ENCODE results near the gene SLC39A5.
"Not testable (repeated sequence)": the region's sequence is repeated elsewhere in the genome, so short reads cannot be mapped to it uniquely, and the experiment has no call there.

SLC39A5 gene

DNA sequence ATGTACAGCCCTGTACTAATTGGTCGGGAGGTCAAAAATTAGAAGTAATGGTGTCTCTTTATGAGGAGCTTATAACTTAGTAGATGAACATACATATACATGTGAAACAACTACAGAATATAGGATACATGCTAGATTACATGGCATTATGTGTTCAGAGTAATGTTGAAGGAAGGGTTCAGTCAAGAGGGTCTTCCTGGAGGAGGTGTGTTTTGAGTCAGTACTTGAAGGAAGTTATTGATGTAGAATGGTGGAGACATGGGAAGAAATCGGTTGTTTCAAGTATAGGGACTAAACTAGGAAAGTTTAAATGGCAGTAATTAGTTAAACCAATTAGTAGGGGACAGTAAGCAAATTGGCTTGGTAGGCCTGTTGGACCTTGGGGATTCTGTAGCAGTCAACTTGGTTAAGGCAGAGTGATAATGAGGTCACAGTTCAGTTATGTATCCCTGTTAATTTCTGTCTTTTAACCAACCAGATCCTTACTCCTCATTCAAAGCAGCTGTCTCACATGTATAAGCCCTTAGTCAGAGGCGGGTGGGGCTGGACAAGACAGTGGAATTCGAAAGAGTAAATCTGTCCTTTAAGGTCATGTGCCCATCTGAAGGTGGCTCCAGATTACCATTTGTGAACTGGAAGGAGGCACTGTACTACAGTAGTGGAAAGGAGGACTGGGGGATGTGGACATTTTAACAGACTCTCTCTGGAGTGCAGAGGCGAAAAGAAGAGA, 31.8 kb downstream of the SLC39A5 start:
- Histone ChIP-seq H3K27me3 (ENCODE audit: control insufficient read depth, insufficient read depth, low read length) (no peaks in the 10 kb centered on the region), H3K27ac (ENCODE audit: low read depth, low read length) (no peak overlapping the region), H3K9ac (ENCODE audit: low read length) (no peak overlapping the region), H3K9me3 (ENCODE audit: control insufficient read depth, insufficient read depth, low read depth, low read length) (no peaks in the 10 kb centered on the region), H3K4me1 (ENCODE audit: control insufficient read depth, insufficient read depth, low read length) (peaks cover 14% of the 10 kb centered on the region), H3K4me3 (ENCODE audit: low read depth, low read length) (no peak overlapping the region), H3K36me3 (ENCODE audit: control insufficient read depth, insufficient read depth, low read length) (no peaks in the 10 kb centered on the region; the same call in 1 of the 2 replicates)

- not testable (repeated sequence) for H3K4me3 ChIP-seq (ENCODE audit: low read depth, low read length); H3K36me3 ChIP-seq (ENCODE audit: control insufficient read depth, insufficient read depth, low read length); H3K9ac ChIP-seq (ENCODE audit: low read length); H3K27me3 ChIP-seq (ENCODE audit: control insufficient read depth, insufficient read depth, low read length); H3K9me3 ChIP-seq (ENCODE audit: control insufficient read depth, insufficient read depth, low read depth, low read length); H3K27ac ChIP-seq (ENCODE audit: low read depth, low read length)
- H3K4me1 ChIP-seq (ENCODE audit: control insufficient read depth, insufficient read depth, low read length): peaks cover 12% of the 10 kb centered on the region
Observed at GRCh38 chr12:56262955-56263354, 33.1 kb downstream of the SLC39A5 start.

- H3K9me3 ChIP-seq (ENCODE audit: control insufficient read depth, insufficient read depth, low read depth, low read length); H3K27ac ChIP-seq (ENCODE audit: low read depth, low read length); H3K27me3 ChIP-seq (ENCODE audit: control insufficient read depth, insufficient read depth, low read length); H3K4me1 ChIP-seq (ENCODE audit: control insufficient read depth, insufficient read depth, low read length): not testable (repeated sequence)
- peak overlapping the region; percentile 76 for H3K4me3 ChIP-seq (ENCODE audit: low read depth, low read length)
- peaks cover 21% of the 10 kb centered on the region for H3K36me3 ChIP-seq (ENCODE audit: control insufficient read depth, insufficient read depth, low read length)
- H3K9ac ChIP-seq (ENCODE audit: low read length): peak overlapping the region; percentile 70
Observed at GRCh38 chr12:56266068-56266692, 36.3 kb downstream of the SLC39A5 start.

DNA sequence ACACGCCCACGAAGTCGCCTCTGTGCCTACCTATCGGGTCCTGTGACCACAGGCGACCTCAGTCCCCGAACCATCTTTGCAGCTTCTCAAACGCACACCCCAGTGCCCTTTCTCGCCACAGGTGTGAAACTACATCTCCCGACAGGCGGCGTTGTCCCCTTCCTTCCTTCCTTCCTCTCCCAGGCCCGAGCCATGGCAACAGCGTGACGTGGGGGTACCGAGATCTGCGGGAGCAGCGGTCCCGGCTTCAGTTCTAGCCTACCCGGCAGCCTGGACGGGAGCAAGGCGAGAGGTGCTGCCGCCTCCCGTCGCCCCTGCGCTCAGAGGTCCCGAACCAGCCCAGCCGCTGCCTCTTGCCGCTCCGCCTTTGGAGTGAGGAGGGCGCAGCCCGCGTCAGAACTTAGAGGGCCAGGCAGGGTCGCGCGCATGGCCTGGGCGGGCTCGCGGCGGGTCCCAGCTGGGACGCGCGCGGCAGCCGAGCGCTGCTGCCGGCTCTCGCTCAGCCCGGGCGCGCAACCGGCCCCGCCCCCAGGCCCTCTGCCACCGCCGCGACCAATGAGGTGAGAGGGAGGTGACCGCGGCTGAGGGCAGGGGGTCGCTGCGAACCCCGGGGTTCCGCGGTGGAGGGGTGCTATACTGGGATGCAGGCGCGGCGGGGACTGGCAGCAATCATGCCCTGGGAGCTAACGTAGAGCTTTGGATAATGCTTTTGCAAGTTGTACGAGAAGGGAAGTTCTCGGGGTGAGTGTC, 37.0 kb downstream of the SLC39A5 start, which contains the start of gene COQ10A:
Gene COQ10A (plus strand): TSS at position 250 of the 750 bp plus-strand sequence. CDS start 177 bp downstream, at position 427.
- H3K4me1 ChIP-seq (ENCODE audit: control insufficient read depth, insufficient read depth, low read length): peaks cover 8% of the 10 kb centered on the region; the same call in 1 of the 2 replicates
- H3K4me3 ChIP-seq (ENCODE audit: low read depth, low read length): peak within 1 kb of the TSS; percentile 76
- peak within 1 kb of the TSS; percentile 70 for H3K9ac ChIP-seq (ENCODE audit: low read length)
- H3K9me3 ChIP-seq (ENCODE audit: control insufficient read depth, insufficient read depth, low read depth, low read length): no peaks in the 10 kb centered on the region
- peak within 1 kb of the TSS; percentile 38; the same call in 1 of the 2 replicates for H3K27ac ChIP-seq (ENCODE audit: low read depth, low read length)
- H3K36me3 ChIP-seq (ENCODE audit: control insufficient read depth, insufficient read depth, low read length): peaks cover 26% of the 10 kb centered on the region
- no peaks in the 10 kb centered on the region for H3K27me3 ChIP-seq (ENCODE audit: control insufficient read depth, insufficient read depth, low read length)

- Histone ChIP-seq H3K4me3 (ENCODE audit: low read depth, low read length) (peak overlapping the region; percentile 76), H3K36me3 (ENCODE audit: control insufficient read depth, insufficient read depth, low read length) (peaks cover 27% of the 10 kb centered on the region), H3K9me3 (ENCODE audit: control insufficient read depth, insufficient read depth, low read depth, low read length) (no peaks in the 10 kb centered on the region), H3K9ac (ENCODE audit: low read length) (peak overlapping the region; percentile 70), H3K27ac (ENCODE audit: low read depth, low read length) (no peak overlapping the region), H3K4me1 (ENCODE audit: control insufficient read depth, insufficient read depth, low read length) (peaks cover 8% of the 10 kb centered on the region; the same call in 1 of the 2 replicates), H3K27me3 (ENCODE audit: control insufficient read depth, insufficient read depth, low read length) (no peaks in the 10 kb centered on the region)
Observed at GRCh38 chr12:56267443-56268071, 37.7 kb downstream of the SLC39A5 start.

- Histone ChIP-seq H3K27ac (ENCODE audit: low read depth, low read length) (no peak overlapping the region), H3K9me3 (ENCODE audit: control insufficient read depth, insufficient read depth, low read depth, low read length) (no peaks in the 10 kb centered on the region), H3K4me1 (ENCODE audit: control insufficient read depth, insufficient read depth, low read length) (peaks cover 8% of the 10 kb centered on the region; the same call in 1 of the 2 replicates), H3K9ac (ENCODE audit: low read length) (no peak overlapping the region), H3K36me3 (ENCODE audit: control insufficient read depth, insufficient read depth, low read length) (peaks cover 60% of the 10 kb centered on the region), H3K4me3 (ENCODE audit: low read depth, low read length) (no peak overlapping the region), H3K27me3 (ENCODE audit: control insufficient read depth, insufficient read depth, low read length) (no peaks in the 10 kb centered on the region)
Observed at GRCh38 chr12:56271031-56271430, 41.2 kb downstream of the SLC39A5 start.

GRCh38 chr12:56272468-56272867, 42.6 kb downstream of the SLC39A5 start:
- peaks cover 70% of the 10 kb centered on the region for H3K36me3 ChIP-seq (ENCODE audit: control insufficient read depth, insufficient read depth, low read length)
- H3K9me3 ChIP-seq (ENCODE audit: control insufficient read depth, insufficient read depth, low read depth, low read length); H3K4me1 ChIP-seq (ENCODE audit: control insufficient read depth, insufficient read depth, low read length); H3K9ac ChIP-seq (ENCODE audit: low read length); H3K27me3 ChIP-seq (ENCODE audit: control insufficient read depth, insufficient read depth, low read length); H3K27ac ChIP-seq (ENCODE audit: low read depth, low read length); H3K4me3 ChIP-seq (ENCODE audit: low read depth, low read length): not testable (repeated sequence)

- Histone ChIP-seq H3K36me3 (ENCODE audit: control insufficient read depth, insufficient read depth, low read length) (peaks cover 83% of the 10 kb centered on the region), H3K9ac (ENCODE audit: low read length) (no peak overlapping the region)
Observed at GRCh38 chr12:56274299-56274698, 44.4 kb downstream of the SLC39A5 start.

DNA sequence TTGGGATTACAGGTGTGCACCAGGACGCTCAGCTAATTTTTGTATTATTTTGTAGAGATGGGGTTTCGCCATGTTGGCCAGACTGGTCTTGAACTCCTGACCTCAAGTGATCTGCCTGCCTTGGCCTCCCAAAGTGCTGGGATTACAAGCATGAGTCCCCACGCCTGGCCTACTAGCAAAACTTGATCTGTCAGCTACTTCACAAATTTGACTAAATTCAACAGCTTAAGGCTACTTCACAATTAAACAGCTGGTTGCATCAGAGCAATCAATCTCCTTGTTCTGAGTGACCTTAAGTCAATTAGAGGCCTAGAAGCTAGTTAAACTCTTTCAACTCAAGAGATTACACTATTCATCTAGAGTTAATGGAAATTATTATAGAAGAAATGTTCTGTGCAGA, 49.1 kb downstream of the SLC39A5 start:
- H3K27ac ChIP-seq (ENCODE audit: low read depth, low read length): no peak overlapping the region
- no peaks in the 10 kb centered on the region for H3K27me3 ChIP-seq (ENCODE audit: control insufficient read depth, insufficient read depth, low read length)
- H3K4me3 ChIP-seq (ENCODE audit: low read depth, low read length): no peak overlapping the region
- H3K4me1 ChIP-seq (ENCODE audit: control insufficient read depth, insufficient read depth, low read length): no peaks in the 10 kb centered on the region
- no peaks in the 10 kb centered on the region for H3K9me3 ChIP-seq (ENCODE audit: control insufficient read depth, insufficient read depth, low read depth, low read length)
- H3K9ac ChIP-seq (ENCODE audit: low read length): no peak overlapping the region
- peaks cover 91% of the 10 kb centered on the region for H3K36me3 ChIP-seq (ENCODE audit: control insufficient read depth, insufficient read depth, low read length)

More at GRCh38 chr12:56274299-56274698, 44.4 kb downstream of the SLC39A5 start:
- H3K4me3 ChIP-seq (ENCODE audit: low read depth, low read length): no peak overlapping the region
- H3K27ac ChIP-seq (ENCODE audit: low read depth, low read length): no peak overlapping the region
- no peaks in the 10 kb centered on the region for H3K27me3 ChIP-seq (ENCODE audit: control insufficient read depth, insufficient read depth, low read length)
- H3K4me1 ChIP-seq (ENCODE audit: control insufficient read depth, insufficient read depth, low read length): no peaks in the 10 kb centered on the region
- H3K9me3 ChIP-seq (ENCODE audit: control insufficient read depth, insufficient read depth, low read depth, low read length): no peaks in the 10 kb centered on the region

GRCh38 chr12:56280849-56281248, 51.0 kb downstream of the SLC39A5 start:
- Histone ChIP-seq H3K36me3 (ENCODE audit: control insufficient read depth, insufficient read depth, low read length) (peaks cover 80% of the 10 kb centered on the region), H3K4me3 (ENCODE audit: low read depth, low read length) (no peak overlapping the region), H3K27me3 (ENCODE audit: control insufficient read depth, insufficient read depth, low read length) (no peaks in the 10 kb centered on the region)

More at GRCh38 chr12:56280849-56281248, 51.0 kb downstream of the SLC39A5 start:
- Histone ChIP-seq H3K9me3 (ENCODE audit: control insufficient read depth, insufficient read depth, low read depth, low read length) (no peaks in the 10 kb centered on the region), H3K27ac (ENCODE audit: low read depth, low read length) (no peak overlapping the region), H3K9ac (ENCODE audit: low read length) (no peak overlapping the region), H3K4me1 (ENCODE audit: control insufficient read depth, insufficient read depth, low read length) (no peaks in the 10 kb centered on the region)
